Activated CD8-positive, alpha-beta memory T cell treated with anti-CD3 and anti-CD28 coated beads for 1 hour (primary cell): ENCODE measurements around the gene KRTAP23-1.

Source experiments
- DNase-seq, 2 donors: peaks; one replicate each; pipeline ENCODE4 v3.0.0-alpha.2; 2020; ENCODE audit warnings: low read depth in 1 of 2; ENCODE audit errors: extremely low read depth in 1 of 2

Gene KRTAP23-1

GRCh38 chr21:30348506-30348905, at the start of gene KRTAP23-1:
Gene KRTAP23-1, minus strand, starts transcription at chr21:30348606. Its CDS starts 0 bp downstream, at chr21:30348606.
- DNase-seq: no peak

- no peak for DNase-seq
These were observed 47.3 kb upstream of the KRTAP23-1 start, which contains the start of gene KRTAP13-1 for GRCh38 chr21:30395731-30396130. Gene KRTAP13-1, plus strand, starts transcription at chr21:30396031. Its CDS starts 56 bp downstream, at chr21:30396087.

GRCh38 chr21:30391492-30392025, 43.2 kb upstream of the KRTAP23-1 start:
- no peak for DNase-seq

GRCh38 chr21:30382201-30382600, 33.8 kb upstream of the KRTAP23-1 start:
- no peak for DNase-seq

- no peak for DNase-seq
These were observed 23.8 kb upstream of the KRTAP23-1 start, which contains the start of gene KRTAP13-2 for GRCh38 chr21:30372139-30372770. Gene KRTAP13-2, minus strand, starts transcription at chr21:30372271. Its CDS starts 58 bp downstream, at chr21:30372213.

- DNase-seq: no peak
These were observed 7.5 kb upstream of the KRTAP23-1 start for GRCh38 chr21:30355906-30356305.

GRCh38 chr21:30354308-30355005, 6.1 kb upstream of the KRTAP23-1 start:
- no peak for DNase-seq

- DNase-seq: no peak
These were observed 3.1 kb upstream of the KRTAP23-1 start for GRCh38 chr21:30351534-30351933.

- no peak for DNase-seq
These were observed 1.2 kb upstream of the KRTAP23-1 start for GRCh38 chr21:30349572-30349971.

GRCh38 chr21:30345014-30345413, 3.4 kb downstream of the KRTAP23-1 start:
- no peak for DNase-seq

- peak in 1 of 2 donors; percentile 3 for DNase-seq
These were observed 7.5 kb downstream of the KRTAP23-1 start for GRCh38 chr21:30340714-30341573.

- DNase-seq: no peak
These were observed 9.7 kb downstream of the KRTAP23-1 start for GRCh38 chr21:30338717-30339116.

- no peak for DNase-seq
These were observed 10.6 kb downstream of the KRTAP23-1 start for GRCh38 chr21:30337772-30338171.

GRCh38 chr21:30337276-30337744, 11.1 kb downstream of the KRTAP23-1 start, which contains the start of gene KRTAP27-1:
Gene KRTAP27-1, minus strand, starts transcription at chr21:30337694. Its CDS starts 26 bp downstream, at chr21:30337668.
- no peak for DNase-seq

- no peak for DNase-seq
These were observed 11.8 kb downstream of the KRTAP23-1 start for GRCh38 chr21:30336596-30336995.

- no peak for DNase-seq
These were observed 14.7 kb downstream of the KRTAP23-1 start for GRCh38 chr21:30333736-30334135.

- DNase-seq: no peak
These were observed 15.7 kb downstream of the KRTAP23-1 start for GRCh38 chr21:30332681-30333080.

GRCh38 chr21:30329203-30329875, 19.1 kb downstream of the KRTAP23-1 start:
- no peak for DNase-seq

GRCh38 chr21:30326390-30326789, 22.0 kb downstream of the KRTAP23-1 start:
- DNase-seq: no peak

GRCh38 chr21:30320215-30320614, 28.2 kb downstream of the KRTAP23-1 start, which contains the start of gene KRTAP26-1:
Gene KRTAP26-1, minus strand, starts transcription at chr21:30320315. Its CDS starts 280 bp downstream, at chr21:30320035.
- DNase-seq: no peak
